ENCODE results near the gene THSD7B.
"Not testable (repeated sequence)": the region's sequence is repeated elsewhere in the genome, so short reads cannot be mapped to it uniquely, and the experiment has no call there.

Gene THSD7B

DNA sequence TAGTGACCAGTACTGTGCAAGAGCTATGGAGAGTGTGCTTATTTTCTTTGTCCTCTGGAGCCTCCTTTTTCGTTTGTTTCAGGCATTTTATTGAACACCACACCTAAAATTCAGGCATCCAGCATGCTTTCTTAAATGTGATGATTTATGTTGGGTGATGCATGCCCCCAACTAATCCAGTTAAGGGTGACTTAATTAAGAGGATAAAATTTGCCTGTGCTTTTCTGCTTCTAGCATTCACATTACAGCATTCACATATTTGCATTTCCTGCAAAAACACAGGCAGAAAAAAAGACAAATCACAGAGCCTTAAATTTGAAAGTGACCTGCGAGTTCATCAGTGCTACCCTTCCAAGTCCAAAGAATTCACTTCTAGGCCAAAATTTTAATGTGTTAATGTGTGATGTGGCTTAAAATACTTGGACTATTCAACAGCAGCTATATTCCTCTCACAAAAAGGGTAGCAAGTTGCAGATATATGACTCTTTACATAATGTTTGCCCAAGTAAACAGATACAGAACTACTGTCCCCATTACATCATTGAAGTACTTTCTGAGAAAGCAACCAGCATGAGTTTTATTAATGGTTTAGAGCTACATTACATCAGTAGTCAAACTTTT is 286.5 kb downstream of the THSD7B start:
- DNase-seq = no peak

DNA sequence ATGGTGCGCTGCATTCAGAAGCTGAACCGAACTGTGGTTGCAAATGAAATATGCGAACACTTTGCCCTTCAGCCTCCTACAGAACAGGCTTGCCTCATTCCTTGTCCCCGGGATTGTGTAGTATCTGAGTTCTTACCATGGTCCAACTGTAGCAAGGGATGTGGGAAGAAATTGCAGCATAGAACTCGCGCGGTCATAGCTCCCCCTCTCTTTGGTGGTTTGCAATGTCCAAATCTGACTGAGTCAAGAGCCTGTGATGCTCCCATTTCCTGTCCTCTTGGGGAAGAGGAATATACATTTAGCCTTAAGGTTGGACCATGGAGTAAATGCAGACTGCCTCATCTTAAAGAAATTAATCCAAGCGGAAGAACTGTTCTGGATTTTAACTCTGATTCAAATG is 291.4 kb downstream of the THSD7B start:
- DNase-seq = no peak

GRCh38 chr2:137076111-137076765 is 310.9 kb downstream of the THSD7B start:
- not testable (repeated sequence) for DNase-seq

- DNase-seq = no peak
Observed at GRCh38 chr2:137091704-137092103, 326.4 kb downstream of the THSD7B start.

- DNase-seq = no peak
Observed at GRCh38 chr2:137093116-137093515, 327.8 kb downstream of the THSD7B start.

GRCh38 chr2:137096187-137096586 is 330.8 kb downstream of the THSD7B start:
- DNase-seq = no peak

GRCh38 chr2:137096693-137097092 is 331.3 kb downstream of the THSD7B start:
- DNase-seq = no peak

DNA sequence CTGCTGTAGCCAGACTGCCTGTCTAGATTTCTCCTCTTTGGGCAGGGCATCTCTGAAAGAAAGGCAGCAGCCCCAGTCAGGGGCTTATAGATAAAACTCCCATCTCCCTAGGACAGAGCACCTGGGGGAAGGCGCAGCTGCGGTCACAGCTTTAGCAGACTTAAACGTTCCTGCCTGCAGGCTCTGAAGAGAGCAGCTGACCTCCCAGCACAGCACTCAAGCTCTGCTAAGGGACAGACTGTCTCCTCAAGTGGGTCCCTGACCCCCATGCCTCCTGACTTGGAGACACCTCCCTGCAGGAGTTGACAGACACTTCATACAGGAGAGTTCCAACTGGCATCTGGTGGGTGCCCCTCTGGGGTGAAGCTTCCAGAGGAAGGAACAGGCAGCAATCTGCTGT is 336.5 kb downstream of the THSD7B start:
- DNase-seq = not testable (repeated sequence)

DNA sequence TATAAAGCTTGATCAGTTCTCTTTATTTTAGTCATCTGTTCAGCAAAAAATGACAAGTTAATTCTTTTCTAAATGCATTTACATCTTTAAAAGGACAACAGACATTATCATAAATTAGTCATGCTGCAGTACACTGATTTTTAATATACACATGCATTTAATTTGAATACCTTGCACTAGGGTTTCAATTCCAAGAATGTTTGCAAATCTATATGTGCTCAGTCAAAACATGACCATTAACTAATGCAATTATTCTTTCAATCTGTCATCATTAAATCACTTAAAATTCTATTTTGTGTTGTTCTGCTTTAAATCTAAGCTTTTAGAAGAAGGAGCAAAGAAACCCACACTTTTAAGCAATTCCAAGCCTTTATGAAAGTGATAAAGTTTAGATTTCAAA is 342.6 kb downstream of the THSD7B start:
- no peak for DNase-seq

DNA sequence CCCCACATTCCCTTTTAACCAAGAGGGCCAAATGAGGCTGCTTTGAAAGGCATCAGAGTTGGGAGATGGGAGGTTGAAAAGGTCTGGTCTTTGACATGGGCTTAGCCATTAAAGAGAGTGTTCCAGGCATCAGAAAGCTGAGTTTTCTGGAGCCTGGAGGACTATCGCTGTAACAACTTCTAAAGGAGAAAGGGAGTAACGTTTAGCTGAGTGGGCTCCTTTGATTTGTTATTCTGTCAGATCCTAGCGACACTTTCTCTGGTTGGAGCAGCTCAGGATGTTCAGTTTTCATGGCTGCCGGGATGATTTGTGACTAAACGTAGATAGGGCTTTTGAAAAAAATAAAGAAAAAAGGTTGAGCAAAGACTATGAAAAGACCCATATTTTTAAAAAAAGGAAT is 346.6 kb downstream of the THSD7B start:
- no peak for DNase-seq

DNA sequence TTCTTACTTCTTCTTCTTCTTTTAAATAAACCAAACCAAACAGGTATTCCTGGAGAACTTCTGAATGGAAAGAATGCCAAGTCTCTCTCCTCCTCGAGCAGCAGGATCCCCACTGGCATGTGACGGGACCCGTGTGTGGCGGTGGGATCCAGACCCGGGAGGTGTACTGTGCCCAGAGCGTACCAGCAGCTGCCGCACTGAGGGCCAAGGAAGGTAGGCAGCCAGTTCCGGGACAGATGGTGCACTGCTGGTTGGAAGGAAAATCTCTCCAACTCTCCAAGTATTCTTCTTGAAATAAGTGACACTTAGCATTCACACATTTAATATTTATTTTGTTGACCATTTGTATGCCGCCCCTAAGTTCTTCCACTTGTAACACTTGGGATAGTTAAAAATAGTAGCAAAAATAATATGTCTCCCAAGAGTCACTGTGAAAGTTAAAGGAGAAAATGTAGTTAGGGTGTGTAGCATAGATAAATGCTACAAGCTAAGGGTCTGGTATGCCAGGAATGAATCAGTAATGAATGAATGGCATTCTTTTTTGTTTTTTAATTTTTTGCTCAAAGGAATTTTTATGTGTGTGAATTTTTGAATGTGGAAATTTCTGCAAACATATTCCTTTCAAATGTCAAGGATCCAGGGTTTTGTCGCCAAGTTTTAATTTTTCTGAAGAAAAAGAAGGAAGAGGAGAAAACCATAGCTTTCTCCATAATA is 349.9 kb downstream of the THSD7B start:
- no peak for DNase-seq

DNA sequence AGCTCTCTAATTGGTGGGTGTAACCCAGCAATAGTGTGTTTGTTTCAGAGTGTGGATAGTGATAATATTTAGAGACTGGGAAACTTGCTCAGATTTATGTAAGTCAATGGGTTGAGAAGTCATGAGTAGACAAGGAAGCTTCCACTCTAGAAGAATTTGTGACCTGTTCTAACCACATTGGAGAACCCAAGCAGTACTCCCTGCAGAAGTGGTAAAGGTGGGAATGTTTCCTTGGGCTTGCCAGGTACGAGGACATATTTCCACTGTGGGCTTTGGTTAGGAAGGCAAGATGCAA is 350.4 kb downstream of the THSD7B start:
- no peak for DNase-seq

GRCh38 chr2:137117385-137117784 is 352.0 kb downstream of the THSD7B start:
- DNase-seq = no peak

- DNase-seq = no peak
Observed at GRCh38 chr2:137118140-137118539, 352.8 kb downstream of the THSD7B start.

- DNase-seq = no peak
Observed at GRCh38 chr2:137123226-137123625, 357.9 kb downstream of the THSD7B start.

DNA sequence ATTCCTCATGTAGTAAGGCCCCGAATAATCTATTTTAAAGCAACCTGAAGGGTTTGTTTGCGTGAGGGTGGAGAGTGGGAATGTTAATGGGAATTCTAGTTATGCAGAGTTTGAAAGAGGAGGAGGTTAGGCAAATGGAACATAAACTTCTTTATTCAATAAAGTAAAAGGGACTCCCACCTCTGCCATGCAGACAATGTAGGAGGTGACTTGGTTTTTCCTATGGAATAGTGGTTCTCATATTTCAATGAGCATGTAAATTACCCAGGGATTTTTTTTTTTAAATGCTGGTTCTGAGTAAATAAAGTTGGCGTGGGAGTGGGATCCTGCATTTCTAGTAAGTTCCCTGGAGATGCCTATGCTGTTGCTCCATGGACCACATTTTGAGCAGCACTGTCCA is 367.9 kb downstream of the THSD7B start:
- no peak for DNase-seq

DNA sequence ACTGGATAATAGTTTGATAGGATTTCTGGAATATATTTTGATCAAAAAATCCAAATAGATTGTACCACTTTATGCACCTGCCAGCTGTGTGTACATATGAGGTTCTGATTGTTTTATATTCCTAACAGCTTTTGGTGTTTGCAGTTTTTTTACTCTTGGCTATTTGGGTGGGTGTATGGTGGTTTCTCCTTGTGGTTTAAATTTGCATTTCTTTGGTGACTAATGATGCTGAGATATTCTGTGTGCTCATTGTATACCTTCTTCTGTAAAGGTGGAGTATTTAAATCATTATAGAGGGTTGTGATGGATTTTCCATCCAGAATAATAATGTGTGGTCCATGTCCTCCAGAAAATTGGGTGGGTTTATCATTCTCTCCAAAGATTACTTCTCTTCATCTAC is 372.9 kb downstream of the THSD7B start:
- no peak for DNase-seq

- no peak for DNase-seq
Observed at GRCh38 chr2:137151731-137152130, 386.4 kb downstream of the THSD7B start.

DNA sequence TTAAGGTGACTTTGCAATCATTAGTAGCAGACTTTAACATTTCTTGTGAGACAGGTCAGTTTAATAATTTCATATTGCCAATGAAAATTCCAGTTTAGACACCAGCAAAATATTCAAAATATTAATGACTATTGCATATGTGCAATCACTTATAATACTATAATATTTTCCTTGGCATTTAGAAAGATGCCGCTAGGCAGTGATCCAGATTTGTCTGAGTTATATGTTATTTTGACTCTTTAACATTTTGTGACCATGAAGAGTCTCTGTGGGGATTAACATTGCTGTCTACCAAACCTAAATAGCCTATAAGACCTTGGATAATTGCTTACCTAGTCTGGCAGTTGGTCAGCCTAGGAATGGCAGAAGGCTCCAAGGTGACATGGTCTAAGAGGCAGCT is 389.6 kb downstream of the THSD7B start:
- DNase-seq = no peak

- no peak for DNase-seq
Observed at GRCh38 chr2:137155356-137156104, 390.2 kb downstream of the THSD7B start.

GRCh38 chr2:137156221-137156844 is 391.0 kb downstream of the THSD7B start:
- DNase-seq = no peak

- no peak for DNase-seq
Observed at GRCh38 chr2:137157851-137158250, 392.5 kb downstream of the THSD7B start.

DNA sequence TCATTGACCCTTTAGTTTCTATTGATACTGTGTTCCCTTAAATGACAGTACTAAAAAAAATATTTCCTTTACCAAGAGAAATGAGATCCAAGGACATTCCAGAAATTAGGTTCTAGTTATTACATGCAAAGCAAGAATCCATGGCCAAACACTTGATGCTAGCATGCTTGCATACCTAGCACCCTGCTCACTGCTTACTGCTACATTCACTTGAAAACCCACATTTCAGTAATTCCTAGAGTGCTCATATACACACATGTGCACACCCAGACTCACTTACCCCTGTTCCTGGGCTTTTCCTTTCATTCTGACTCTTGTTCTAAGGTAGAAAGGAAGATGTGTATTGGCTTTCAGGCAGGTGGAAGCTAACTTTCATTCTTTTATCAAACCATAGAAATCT is 395.9 kb downstream of the THSD7B start:
- DNase-seq = no peak

Data from effector CD8-positive, alpha-beta T cell (primary cell).